Osteocyte (in vitro differentiated cells): ENCODE data around the gene TMEM87B. TPM values are rescaled to one million over a fixed set of nuclear protein-coding genes. Genes with fewer than 3 reads are reported as not detected.

Experiments
- DNase-seq: peaks from one replicate; pipeline ENCODE4 v3.0.0; 2021; ENCODE audit warnings: mixed read lengths; ENCODE audit not compliant: unreplicated experiment; ENCODE audit errors: extremely low spot score
- H3K27ac Mint-ChIP-seq: one replicate; pipeline ENCODE4 v1.8.0; 2021; ENCODE audit warnings: mild to moderate bottlenecking, mixed read lengths; ENCODE audit not compliant: unreplicated experiment
- H3K27me3 Mint-ChIP-seq: one replicate; pipeline ENCODE4 v1.8.0; 2021; ENCODE audit warnings: mixed read lengths; ENCODE audit not compliant: unreplicated experiment
- H3K36me3 Mint-ChIP-seq: one replicate; pipeline ENCODE4 v1.8.0; 2021; ENCODE audit warnings: mixed read lengths; ENCODE audit not compliant: unreplicated experiment
- H3K4me1 Mint-ChIP-seq: one replicate; pipeline ENCODE4 v1.8.0; 2021; ENCODE audit warnings: mixed read lengths; ENCODE audit not compliant: unreplicated experiment
- H3K4me3 Mint-ChIP-seq: one replicate; pipeline ENCODE4 v1.8.0; 2021; ENCODE audit warnings: mild to moderate bottlenecking, moderate library complexity, mixed read lengths; ENCODE audit not compliant: unreplicated experiment
- H3K9me3 Mint-ChIP-seq: one replicate; pipeline ENCODE4 v1.8.0; 2021; ENCODE audit warnings: mixed read lengths; ENCODE audit not compliant: unreplicated experiment
- CTCF ChIP-seq: fragments of 200-600 bp; sonication (generic); IDR thresholded peaks from 2 replicates; pipeline ENCODE4 v1.5.0; 2021; ENCODE audit warnings: antibody characterized with exemption, mild to moderate bottlenecking, moderate library complexity
- total RNA-seq: library from RNA; stranded (reverse); gene quantifications from 2 replicates; pipeline ENCODE4 v1.2.1, GENCODE V29; 2021

The TMEM87B gene
- total RNA-seq, 1 donor from 2014 or later = 10.4 TPM

- Mint-ChIP-seq H3K4me1 (no peaks in the 10 kb centered on the region), H3K27ac (no peak overlapping the region), H3K27me3 (no peaks in the 10 kb centered on the region), H3K4me3 (no peak overlapping the region), H3K9me3 (no peaks in the 10 kb centered on the region), H3K36me3 (peaks cover 1% of the 10 kb centered on the region)
- no peak for DNase-seq
- no peak for TF ChIP-seq CTCF
Measured at GRCh38 chr2:112156152-112156986, 101.3 kb downstream of the TMEM87B start.

GRCh38 chr2:112157472-112157871 is 102.4 kb downstream of the TMEM87B start:
- H3K4me3 Mint-ChIP-seq = no peak overlapping the region
- no peaks in the 10 kb centered on the region for H3K27me3 Mint-ChIP-seq
- no peaks in the 10 kb centered on the region for H3K4me1 Mint-ChIP-seq
- peaks cover 1% of the 10 kb centered on the region for H3K36me3 Mint-ChIP-seq
- TF ChIP-seq CTCF = no peak
- no peaks in the 10 kb centered on the region for H3K9me3 Mint-ChIP-seq
- DNase-seq = no peak
- no peak overlapping the region for H3K27ac Mint-ChIP-seq

GRCh38 chr2:112159454-112159921 is 104.4 kb downstream of the TMEM87B start:
- Mint-ChIP-seq H3K27ac (no peak overlapping the region), H3K27me3 (no peaks in the 10 kb centered on the region), H3K9me3 (no peaks in the 10 kb centered on the region), H3K4me1 (peaks cover 4% of the 10 kb centered on the region), H3K4me3 (no peak overlapping the region), H3K36me3 (no peaks in the 10 kb centered on the region)
- TF ChIP-seq CTCF = no peak
- no peak for DNase-seq

- no peaks in the 10 kb centered on the region for H3K36me3 Mint-ChIP-seq
- no peak overlapping the region for H3K4me3 Mint-ChIP-seq
- no peaks in the 10 kb centered on the region for H3K27me3 Mint-ChIP-seq
- no peaks in the 10 kb centered on the region for H3K9me3 Mint-ChIP-seq
- DNase-seq = no peak
- no peak for TF ChIP-seq CTCF
- H3K27ac Mint-ChIP-seq = no peak overlapping the region
- peaks cover 4% of the 10 kb centered on the region for H3K4me1 Mint-ChIP-seq
Measured at GRCh38 chr2:112160283-112161250, 105.5 kb downstream of the TMEM87B start.
